SK-N-DZ (cell line): ENCODE measurements around the gene PIGK.
"Not testable (repeated sequence)": the region's sequence is repeated elsewhere in the genome, so short reads cannot be mapped to it uniquely, and the experiment has no call there.

Experiments
- DNase-seq: peaks from one replicate; pipeline ENCODE4 v3.0.0-alpha.2; 2015; ENCODE audit warnings: low spot score

Gene PIGK

GRCh38 chr1:77197351-77197750 is 21.9 kb downstream of the PIGK start:
- DNase-seq, result no peak

DNA sequence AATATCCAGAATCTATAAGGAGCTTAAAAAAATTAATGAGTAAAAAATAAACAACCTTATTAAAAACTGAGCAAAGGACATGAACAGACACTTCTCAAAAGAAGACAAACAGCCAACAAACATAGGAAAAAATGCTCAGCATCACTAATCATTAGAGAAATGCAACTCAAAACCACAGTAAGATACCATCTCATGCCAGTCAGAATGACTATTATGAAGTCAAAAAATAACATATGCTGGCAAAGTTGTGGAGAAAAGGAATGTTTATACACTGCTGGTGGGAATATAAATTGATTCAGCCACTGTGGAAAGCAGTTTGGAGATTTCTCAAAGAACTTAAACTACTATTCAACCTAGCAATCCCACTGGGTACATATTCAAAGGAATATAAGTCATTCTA is 25.3 kb downstream of the PIGK start:
- no peak for DNase-seq

DNA sequence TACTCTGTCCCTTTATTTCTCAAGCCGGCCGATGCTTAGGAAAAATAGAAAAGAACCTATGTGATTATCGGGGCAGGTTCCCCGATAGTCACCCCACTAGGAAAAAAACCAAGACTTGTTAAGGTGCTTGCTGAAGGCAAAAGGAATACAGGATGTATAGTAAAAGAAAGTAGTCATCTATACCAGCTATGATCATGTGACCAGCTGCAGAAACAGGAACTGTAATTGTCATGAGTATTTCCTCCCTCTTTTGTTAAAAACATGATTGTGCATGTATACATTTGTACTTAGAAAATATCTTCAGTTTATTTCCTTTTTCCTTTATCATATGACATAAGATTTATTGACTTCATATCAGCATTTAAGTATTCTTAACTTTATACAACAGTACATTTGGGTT is 30.5 kb downstream of the PIGK start:
- no peak for DNase-seq

DNA sequence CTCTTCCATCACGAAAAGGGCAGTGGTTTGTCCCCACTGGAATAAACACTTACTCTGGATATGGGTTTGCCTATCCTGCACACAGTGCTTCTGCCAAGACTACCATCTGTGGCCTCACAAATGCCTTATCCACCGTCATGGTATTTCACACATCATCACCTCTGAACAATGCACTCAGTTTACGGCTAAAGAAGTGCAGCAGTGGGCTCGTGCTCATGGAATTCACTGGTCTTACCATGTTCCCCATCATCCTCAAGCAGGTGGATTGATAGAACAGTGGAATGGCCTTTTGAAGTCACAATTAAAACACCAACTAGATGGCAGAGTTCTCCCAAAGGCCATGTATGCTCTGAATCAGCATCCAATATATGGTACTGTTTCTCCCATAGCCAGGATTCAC is 32.3 kb downstream of the PIGK start:
- not testable (repeated sequence) for DNase-seq

GRCh38 chr1:77182083-77182482 is 37.1 kb downstream of the PIGK start:
- no peak for DNase-seq

DNA sequence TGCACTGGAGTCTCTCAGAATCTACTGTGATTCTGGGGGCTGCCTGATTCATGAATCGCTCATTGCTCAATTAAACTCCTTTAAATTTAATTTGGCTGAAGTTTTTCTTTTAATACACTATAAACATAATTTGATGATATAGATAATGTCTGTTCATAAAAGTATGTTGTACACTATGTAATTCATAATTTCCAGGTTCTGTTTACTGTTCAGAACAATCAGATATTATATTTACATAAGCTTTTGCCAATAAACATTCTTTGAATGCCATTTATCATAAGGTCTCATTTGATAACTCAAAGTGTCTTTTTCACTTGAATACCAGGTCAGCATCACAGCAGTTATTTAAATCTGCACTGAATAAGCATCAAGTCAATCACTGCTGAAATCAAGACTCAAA is 39.6 kb downstream of the PIGK start:
- no peak for DNase-seq

DNA sequence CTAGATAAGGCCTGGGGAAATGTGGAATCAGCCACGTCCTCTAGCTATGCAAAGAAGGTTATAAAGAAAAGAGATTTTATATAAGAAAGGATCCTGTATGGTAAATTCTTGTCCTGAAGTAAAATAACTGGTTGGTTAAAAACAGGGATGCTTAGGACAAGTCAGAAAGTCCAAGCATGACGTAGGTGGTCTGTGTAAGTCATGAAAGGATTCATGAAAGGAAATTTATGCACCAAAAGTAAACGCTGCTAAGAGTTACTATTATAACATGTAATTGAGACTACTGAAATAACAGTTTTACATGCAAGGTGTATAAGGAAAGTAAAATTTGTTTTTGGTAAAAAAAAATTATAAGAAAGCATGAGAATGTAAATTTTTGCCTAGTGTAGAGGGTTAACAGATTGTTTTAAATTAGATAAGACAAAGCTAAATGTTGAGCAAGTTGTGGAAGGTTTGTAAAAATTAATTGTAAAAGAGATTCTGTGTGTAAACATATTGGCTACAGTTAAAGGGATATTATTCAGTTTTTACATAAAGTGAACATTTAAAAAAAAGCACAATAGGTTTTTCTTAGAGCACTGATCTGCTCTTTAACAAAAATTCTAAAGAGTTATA is 43.9 kb downstream of the PIGK start:
- DNase-seq, result peak; percentile 12

GRCh38 chr1:77170687-77171086 is 48.5 kb downstream of the PIGK start:
- no peak for DNase-seq

- DNase-seq, result no peak
Observed at GRCh38 chr1:77168358-77168757, 50.9 kb downstream of the PIGK start.

GRCh38 chr1:77164434-77164944 is 54.7 kb downstream of the PIGK start:
- DNase-seq, result no peak

GRCh38 chr1:77159706-77160105 is 59.5 kb downstream of the PIGK start:
- not testable (repeated sequence) for DNase-seq

- DNase-seq, result no peak
Observed at GRCh38 chr1:77156214-77156613, 63.0 kb downstream of the PIGK start.

- DNase-seq, result no peak
Observed at GRCh38 chr1:77146270-77146669, 73.0 kb downstream of the PIGK start.

GRCh38 chr1:77143529-77144121 is 75.6 kb downstream of the PIGK start:
- no peak for DNase-seq

DNA sequence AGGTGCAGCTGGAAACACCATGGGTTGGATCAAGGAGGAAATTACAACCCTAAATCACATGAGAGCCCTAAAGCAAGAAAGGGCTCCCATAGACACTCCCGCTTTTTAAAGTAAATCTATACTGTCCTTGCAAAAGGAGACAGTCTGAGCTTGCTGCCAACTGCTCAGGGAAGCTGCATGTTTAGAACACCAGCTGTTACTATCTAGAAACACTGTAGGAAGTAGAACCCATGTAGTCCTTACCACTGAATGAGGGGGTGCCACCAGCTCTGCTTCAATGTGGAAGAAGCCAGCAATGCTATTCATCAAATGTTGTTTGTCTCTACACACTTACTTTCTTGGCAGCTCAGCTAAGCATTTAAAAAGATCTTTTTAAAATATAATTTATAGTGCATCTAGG is 79.8 kb downstream of the PIGK start:
- no peak for DNase-seq

DNA sequence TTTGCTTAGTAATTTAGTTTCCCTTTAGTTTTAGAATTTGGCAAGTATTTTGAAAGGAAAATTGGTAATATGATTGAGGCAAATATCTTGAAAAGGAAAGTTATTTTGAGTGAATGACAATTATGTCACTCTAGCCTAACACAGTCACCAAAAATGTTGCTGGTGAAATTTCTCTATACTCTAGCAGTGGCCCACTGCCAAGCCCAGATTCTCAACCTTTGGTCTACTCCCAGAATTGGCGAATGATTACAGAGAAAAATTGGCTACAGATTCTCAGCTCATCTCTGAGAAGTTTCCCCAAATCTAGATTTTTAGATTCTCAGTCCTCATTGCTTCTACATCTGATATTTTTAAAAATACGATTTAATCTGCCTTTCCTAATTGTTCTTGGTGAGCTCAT is 84.9 kb downstream of the PIGK start:
- DNase-seq, result no peak

GRCh38 chr1:77133731-77134358 is 85.4 kb downstream of the PIGK start:
- no peak for DNase-seq

- peak; percentile 65 for DNase-seq
Observed at GRCh38 chr1:77126307-77126706, 92.9 kb downstream of the PIGK start.

DNA sequence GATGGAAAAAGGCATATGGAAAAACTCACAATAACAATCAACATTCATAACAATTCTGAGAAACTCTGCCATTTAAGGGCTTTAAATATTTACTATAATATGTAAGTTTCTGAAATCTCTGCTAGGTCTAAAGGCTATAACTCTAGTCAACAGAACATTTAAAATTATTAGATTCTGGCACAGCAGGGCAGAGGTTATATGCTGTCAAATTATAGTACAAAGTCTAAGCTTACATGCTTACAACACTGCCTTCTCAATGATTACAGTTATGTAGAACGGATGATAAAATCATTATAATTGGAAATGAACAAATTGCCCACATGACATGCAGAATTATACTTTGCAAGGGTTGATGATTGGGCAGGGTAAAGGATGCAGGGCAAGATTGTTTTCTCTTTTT is 97.7 kb downstream of the PIGK start:
- DNase-seq, result no peak

DNA sequence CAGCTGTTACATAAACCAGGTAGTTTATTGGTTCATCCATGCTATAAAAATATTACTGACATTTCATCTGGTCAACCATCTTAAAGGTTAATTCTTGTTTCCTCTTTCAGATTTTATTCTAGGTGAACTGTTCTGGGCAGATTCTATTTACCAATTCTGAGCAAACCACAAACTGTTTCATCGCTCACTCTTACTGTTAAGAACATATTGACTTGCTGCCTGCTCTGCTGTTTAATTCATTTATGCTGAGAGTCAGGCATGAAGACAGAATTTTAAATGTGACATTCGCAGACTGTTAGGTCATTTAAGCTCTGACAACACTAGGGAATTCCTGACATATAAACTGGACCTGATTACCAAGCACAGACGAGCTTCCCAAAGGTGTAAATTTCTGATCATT is 98.3 kb downstream of the PIGK start:
- peak; percentile 6 for DNase-seq

- no peak for DNase-seq
Observed at GRCh38 chr1:77118712-77119111, 100.5 kb downstream of the PIGK start.

- no peak for DNase-seq
Observed at GRCh38 chr1:77104672-77105071, 114.6 kb downstream of the PIGK start.

- no peak for DNase-seq
Observed at GRCh38 chr1:77103486-77103885, 115.7 kb downstream of the PIGK start.
